PC-9 (cell line): ENCODE results near the gene MLIP.

ENCODE experiments used
- CTCF ChIP-seq: fragments of 200-600 bp; sonication (generic); conservative IDR thresholded peaks from 2 replicates; pipeline ENCODE4 v1.6.1; 2017; ENCODE audit warnings: mixed run types, antibody characterized with exemption, mild to moderate bottlenecking, moderate library complexity
- EZH2 ChIP-seq: fragments of 200-600 bp; sonication (generic); IDR thresholded peaks from 2 replicates; pipeline ENCODE4 v1.8.0; 2017; ENCODE audit warnings: antibody characterized with exemption, low read depth

- TF ChIP-seq EZH2 = no peak
- no peak for TF ChIP-seq CTCF
Observed at GRCh38 chr6:54308986-54309315, 197.7 kb downstream of the MLIP start.
